Fibroblast of mammary gland (primary cell): ENCODE measurements around the gene ZKSCAN3.

Source experiments
- DNase-seq: peaks from one replicate; pipeline ENCODE4 v3.0.0-alpha.2; 2010; ENCODE audit warnings: low read depth
- H3K4me3 ChIP-seq: 2 replicates; pipeline ENCODE4 v1.5.1; 2011; ENCODE audit warnings: low read depth, mild to moderate bottlenecking, low read length, moderate library complexity; ENCODE audit not compliant: control insufficient read depth
- TF ChIP-seq, protein P1 (sequence below): conservative IDR thresholded peaks from 2 replicates; pipeline ENCODE4 v1.5.1; 2011; ENCODE audit warnings: low read depth, low read length, inconsistent platforms; ENCODE audit not compliant: control insufficient read depth, insufficient read depth

ZKSCAN3 gene

DNA sequence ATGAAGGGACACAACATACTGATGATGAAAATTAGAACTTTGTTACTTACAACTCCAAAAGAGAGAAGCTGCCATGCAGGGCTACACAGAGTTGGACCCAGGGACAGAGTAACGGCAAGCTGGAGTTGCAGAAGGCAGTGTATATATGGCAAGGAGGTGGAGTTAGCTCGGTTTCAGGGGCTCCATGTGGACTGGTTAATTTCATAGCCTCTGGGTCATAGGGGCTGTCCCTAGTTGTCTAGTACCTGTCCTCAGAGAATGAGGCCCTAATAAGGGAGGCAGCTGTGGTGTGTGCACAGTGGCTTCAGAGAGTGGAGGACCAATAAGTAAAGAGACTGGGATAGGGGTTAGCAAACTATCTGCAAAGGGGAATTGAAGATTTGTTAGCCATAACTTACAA is 57.7 kb downstream of the ZKSCAN3 start:
- DNase-seq: no peak
- TF ChIP-seq, protein P1, sequence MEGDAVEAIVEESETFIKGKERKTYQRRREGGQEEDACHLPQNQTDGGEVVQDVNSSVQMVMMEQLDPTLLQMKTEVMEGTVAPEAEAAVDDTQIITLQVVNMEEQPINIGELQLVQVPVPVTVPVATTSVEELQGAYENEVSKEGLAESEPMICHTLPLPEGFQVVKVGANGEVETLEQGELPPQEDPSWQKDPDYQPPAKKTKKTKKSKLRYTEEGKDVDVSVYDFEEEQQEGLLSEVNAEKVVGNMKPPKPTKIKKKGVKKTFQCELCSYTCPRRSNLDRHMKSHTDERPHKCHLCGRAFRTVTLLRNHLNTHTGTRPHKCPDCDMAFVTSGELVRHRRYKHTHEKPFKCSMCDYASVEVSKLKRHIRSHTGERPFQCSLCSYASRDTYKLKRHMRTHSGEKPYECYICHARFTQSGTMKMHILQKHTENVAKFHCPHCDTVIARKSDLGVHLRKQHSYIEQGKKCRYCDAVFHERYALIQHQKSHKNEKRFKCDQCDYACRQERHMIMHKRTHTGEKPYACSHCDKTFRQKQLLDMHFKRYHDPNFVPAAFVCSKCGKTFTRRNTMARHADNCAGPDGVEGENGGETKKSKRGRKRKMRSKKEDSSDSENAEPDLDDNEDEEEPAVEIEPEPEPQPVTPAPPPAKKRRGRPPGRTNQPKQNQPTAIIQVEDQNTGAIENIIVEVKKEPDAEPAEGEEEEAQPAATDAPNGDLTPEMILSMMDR: no peak
- H3K4me3 ChIP-seq: no peak overlapping the region

DNA sequence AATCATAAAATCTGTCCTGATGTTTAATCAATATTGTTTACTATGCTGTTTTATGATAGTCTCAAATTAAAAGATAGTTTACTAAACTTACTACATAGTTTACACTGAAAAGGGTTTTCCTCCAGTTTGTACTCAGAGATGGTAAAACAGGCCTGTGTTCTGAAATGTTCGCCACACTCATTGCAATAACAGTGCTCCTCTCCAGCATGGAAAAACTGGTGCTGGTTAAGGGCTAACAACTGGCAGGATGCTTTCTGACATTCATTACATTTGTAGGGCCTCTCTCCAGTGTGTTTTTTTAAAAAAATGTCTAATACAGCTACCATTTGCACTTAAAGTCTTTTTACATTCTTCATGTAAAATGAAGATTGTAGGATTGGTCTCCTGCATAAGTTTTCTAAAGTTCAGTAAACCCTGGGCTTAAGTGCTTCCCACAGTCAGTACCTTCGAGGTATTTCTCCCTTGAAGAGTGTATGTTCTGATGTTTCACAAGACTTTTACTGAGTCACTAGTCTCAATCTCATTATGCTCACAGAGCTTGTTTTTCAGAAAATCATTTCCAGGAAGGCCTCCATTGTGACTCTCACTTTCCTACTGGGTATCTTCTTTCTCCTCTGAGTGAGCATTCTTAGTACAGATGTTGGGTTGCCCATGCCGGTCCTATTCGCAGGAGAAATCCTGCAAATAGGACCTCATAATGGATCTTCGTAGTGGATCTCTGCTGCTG is 58.5 kb downstream of the ZKSCAN3 start:
- no peak overlapping the region for H3K4me3 ChIP-seq
- TF ChIP-seq, protein P1: no peak
- peak; percentile 15 for DNase-seq

DNA sequence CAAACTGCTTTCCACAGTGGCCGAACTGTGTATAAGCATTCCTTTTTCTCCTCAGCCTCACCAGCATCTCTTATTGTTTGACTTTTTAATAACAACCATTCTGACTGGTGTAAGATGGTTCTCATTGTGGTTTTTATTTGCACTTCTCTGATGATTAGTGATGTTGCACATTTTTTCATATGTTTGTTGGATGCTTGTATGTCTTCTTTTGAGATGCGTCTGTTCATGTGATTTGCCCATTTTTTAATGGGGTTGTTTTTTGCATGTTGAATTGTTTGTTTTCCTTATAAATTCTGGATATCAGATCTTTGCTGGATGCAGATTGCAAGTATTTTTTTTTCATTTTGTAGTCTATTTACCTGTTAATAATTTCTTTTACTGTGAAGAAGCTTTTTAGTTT is 61.0 kb downstream of the ZKSCAN3 start:
- no peak for DNase-seq
- H3K4me3 ChIP-seq: no peak overlapping the region
- TF ChIP-seq, protein P1: no peak

DNA sequence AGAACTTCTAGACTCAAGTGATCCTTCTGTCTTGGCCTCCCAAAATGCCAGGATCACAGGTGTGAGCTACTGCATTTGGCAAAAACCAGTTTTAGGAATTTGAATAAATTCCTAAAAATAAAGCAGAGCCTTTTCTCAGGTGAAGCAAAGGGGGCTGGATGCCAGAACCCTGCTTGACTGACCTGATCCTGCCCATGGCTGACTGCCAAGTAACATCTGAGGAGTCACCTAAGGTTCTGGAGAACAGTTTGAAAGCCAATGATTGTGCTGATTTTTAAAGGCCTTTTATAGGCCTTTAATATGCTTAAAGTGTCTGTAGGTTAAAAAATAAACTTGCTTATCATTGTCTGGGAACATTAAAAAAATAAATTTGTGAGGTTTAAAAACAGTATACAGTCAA is 63.9 kb downstream of the ZKSCAN3 start:
- no peak overlapping the region for H3K4me3 ChIP-seq
- TF ChIP-seq, protein P1: no peak
- no peak for DNase-seq
